Retinal pigment epithelial cell (primary cell): ENCODE data around the gene CACTIN.
"Not testable (repeated sequence)": the region's sequence is repeated elsewhere in the genome, so short reads cannot be mapped to it uniquely, and the experiment has no call there.

ENCODE experiments used
- DNase-seq: peaks from one replicate; pipeline ENCODE4 v3.0.0-alpha.2; 2010; ENCODE audit warnings: low read depth
- H3K4me3 ChIP-seq: 2 replicates; pipeline ENCODE4 v1.5.1; 2011; ENCODE audit warnings: mild to moderate bottlenecking, low read length, control low read depth, moderate library complexity
- CTCF ChIP-seq: conservative IDR thresholded peaks from 2 replicates; pipeline ENCODE4 v1.5.1; 2011; ENCODE audit warnings: low read depth, low read length, control low read depth, inconsistent platforms

The CACTIN gene

GRCh38 chr19:3670796-3671679 is 44.4 kb upstream of the CACTIN start:
- DNase-seq = no peak
- H3K4me3 ChIP-seq = no peak overlapping the region
- no peak for TF ChIP-seq CTCF

GRCh38 chr19:3669947-3670795 is 43.6 kb upstream of the CACTIN start:
- TF ChIP-seq CTCF = no peak
- H3K4me3 ChIP-seq = no peak overlapping the region
- DNase-seq = no peak

- TF ChIP-seq CTCF = no peak
Measured at GRCh38 chr19:3669082-3669946, 42.7 kb upstream of the CACTIN start.

GRCh38 chr19:3668331-3669081 is 41.9 kb upstream of the CACTIN start:
- no peak for DNase-seq
- TF ChIP-seq CTCF = no peak
- no peak overlapping the region for H3K4me3 ChIP-seq

More at GRCh38 chr19:3669082-3669946, 42.7 kb upstream of the CACTIN start:
- H3K4me3 ChIP-seq = no peak overlapping the region
- no peak for DNase-seq

GRCh38 chr19:3667766-3668165 is 41.2 kb upstream of the CACTIN start:
- no peak for TF ChIP-seq CTCF
- no peak for DNase-seq
- no peak overlapping the region for H3K4me3 ChIP-seq

- DNase-seq = no peak
- H3K4me3 ChIP-seq = no peak overlapping the region
- TF ChIP-seq CTCF = no peak
Measured at GRCh38 chr19:3667037-3667638, 40.5 kb upstream of the CACTIN start.

GRCh38 chr19:3666545-3666856 is 39.9 kb upstream of the CACTIN start:
- not testable (repeated sequence) for DNase-seq, H3K4me3 ChIP-seq
